ENCODE data around the gene TRAF2.

Gene TRAF2

DNA sequence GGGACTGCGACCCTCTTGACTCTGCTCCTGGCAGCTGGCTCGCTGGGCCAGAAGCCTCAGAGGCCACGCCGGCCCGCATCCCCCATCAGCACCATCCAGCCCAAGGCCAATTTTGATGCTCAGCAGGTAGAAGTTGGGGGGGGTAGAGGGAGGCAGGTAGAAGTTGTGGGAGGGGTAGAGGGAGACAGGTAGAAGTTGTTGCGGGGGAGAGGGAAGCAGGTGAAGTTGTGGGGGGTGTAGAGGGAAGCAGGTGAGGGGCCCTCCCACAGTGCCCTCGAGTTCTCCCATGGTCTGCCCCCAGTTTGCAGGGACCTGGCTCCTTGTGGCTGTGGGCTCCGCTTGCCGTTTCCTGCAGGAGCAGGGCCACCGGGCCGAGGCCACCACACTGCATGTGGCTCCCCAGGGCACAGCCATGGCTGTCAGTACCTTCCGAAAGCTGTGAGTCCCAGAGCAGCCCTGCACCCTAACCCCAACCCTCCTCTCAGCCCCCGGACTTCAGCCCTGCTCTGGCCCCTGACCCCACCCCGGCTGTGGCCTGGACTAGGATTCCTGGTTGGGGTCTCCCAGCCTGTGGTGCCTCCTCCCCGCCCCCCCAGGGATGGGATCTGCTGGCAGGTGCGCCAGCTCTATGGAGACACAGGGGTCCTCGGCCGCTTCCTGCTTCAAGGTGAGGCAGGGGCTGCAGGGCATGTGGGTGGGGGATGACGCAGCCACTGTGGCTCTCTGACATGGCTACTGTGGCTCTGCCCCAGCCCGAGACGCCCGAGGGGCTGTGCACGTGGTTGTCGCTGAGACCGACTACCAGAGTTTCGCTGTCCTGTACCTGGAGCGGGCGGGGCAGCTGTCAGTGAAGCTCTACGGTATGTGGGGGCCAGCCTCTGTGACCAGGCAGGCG is 59.3 kb downstream of the TRAF2 start:
- H3K4me3 ChIP-seq (ENCODE audit: low read length), result no peak overlapping the region
- TF ChIP-seq ZNF274 (IDR thresholded peaks at IDR 0.05; ENCODE audit: low read depth, low read length), result no peak

DNA sequence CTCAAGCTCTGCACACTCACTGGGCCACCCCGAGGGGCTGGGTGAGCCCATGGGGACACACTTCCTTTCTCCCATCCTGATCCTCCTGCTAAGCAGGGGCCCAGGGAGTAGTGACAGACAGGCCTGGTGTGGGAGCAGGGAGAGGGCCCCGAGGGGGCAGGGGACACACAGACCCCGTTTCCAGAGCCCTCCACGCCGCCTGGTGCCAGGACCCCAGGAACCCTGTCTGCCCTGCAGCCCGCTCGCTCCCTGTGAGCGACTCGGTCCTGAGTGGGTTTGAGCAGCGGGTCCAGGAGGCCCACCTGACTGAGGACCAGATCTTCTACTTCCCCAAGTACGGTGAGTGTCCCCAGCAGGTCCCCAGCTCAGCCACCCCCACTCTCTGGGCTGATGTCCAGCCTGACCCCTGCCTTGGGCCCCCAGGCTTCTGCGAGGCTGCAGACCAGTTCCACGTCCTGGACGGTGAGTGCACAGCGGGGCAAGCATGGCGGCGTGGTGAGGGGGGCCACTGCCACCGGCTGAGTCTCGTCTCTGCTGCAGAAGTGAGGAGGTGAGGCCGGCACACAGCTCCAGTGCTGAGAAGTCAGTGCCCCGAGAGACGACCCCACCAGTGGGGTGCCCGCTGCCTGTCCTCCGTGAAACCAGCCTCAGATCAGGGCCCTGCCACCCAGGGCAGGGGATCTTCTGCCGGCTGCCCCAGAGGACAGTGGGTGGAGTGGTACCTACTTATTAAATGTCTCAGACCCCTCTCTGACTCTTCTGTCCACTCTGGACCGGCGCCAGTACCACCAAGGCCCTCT is 60.1 kb downstream of the TRAF2 start:
- no peak overlapping the region for H3K4me3 ChIP-seq (ENCODE audit: low read length)
- no peak for TF ChIP-seq ZNF274 (IDR thresholded peaks at IDR 0.05; ENCODE audit: low read depth, low read length)

DNA sequence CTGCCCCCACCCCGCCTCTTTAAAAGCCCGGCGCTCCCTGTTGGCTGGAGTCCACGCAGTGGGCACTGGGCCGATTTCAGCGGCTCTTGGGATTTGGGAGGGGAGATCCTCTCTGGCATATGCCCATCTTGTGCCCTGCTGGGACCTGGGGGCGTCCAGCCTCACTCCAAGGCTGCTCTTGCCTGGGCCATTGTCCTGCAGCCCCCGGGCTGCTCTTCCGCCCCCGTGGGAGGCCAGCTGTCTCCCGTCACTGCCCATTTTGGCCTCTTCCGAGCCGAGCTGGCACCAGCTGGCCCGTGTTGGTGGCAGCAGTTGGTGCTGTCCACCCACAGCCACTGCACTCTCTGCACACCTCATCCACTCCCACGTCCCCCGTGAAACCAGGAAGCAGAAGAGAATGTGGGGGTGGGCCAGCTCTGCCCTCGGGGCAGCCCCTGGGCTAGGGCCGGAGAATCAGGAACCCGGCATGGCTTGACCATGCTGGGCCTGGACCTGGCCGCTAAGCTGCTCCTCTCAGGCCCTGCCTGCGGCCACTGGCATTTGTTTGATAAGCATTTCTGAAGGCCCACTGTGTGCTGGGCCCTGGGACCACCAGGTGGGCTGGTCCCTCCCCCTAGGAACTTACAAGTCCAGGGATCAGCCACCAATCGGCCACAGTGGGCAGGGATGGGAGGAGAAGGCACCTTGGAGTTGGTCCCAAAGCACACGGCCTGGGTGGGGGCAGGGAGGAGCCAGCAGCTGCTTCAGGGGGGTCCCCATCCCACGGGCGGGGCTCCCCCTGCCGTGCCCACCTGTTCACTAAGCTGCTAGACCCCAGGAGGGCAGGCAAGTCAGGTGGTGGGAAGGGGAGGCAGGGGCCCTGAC is 60.9 kb downstream of the TRAF2 start:
- no peak overlapping the region for H3K4me3 ChIP-seq (ENCODE audit: low read length)
- TF ChIP-seq ZNF274 (IDR thresholded peaks at IDR 0.05; ENCODE audit: low read depth, low read length), result no peak

DNA sequence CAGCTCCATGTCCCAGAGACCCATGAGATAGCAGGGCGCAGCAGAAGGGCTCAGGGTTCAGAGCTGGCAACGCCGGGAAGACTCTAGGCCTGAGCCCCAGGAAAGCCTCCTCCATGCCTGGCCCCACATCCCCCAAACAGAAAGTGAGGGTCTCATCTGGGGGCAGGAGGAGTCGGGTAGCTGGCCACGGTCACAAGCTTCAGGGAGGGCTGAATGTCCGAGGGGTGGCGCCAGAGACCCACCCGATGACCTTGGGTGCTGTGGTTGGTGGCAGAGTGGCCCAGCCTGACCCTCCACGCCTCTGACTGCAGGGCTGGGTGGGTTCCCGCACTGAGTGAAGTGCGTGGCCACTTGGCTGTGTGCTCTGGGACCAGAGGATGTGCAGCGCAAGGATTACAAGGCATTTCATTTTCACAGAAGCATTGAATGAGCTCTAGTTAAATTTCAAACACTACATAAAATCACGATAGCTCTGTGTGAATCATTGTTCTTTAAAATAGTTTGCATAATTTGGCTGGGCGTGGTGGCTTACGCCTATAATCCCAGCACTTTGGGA is 61.7 kb downstream of the TRAF2 start:
- no peak for TF ChIP-seq ZNF274 (IDR thresholded peaks at IDR 0.05; ENCODE audit: low read depth, low read length)
- no peak overlapping the region for H3K4me3 ChIP-seq (ENCODE audit: low read length)

DNA sequence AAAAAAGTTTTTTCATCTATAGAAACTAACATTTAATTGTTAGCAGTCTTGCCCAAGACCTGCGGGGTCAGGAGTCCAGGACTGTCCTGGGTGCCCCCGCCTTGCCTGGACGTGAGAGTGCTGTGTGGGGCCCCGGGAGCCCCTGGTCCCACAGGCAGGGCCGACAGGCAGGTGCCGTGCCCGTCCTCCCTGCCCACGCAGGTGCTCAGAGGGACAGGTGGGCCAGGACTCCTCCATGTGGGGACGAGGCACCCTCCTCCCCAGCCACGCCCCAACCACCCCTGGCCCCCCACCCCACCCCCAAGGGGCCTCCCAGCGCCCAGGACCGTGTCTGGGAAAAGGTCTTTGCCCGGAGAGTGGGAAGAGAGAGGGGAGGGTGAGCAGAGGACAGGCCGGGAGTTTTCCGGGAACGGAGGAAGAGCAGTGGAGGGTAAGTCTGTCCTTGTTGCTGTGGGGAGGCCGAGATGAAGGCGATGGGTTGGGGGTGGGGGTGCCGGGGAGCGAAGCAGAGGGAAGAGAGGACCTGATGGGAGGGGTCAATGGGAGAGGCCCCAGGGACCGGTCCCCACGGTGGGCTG is 63.0 kb downstream of the TRAF2 start:
- no peak for TF ChIP-seq ZNF274 (IDR thresholded peaks at IDR 0.05; ENCODE audit: low read depth, low read length)
- H3K4me3 ChIP-seq (ENCODE audit: low read length), result peak overlapping the region; percentile 45; the same call in 1 of the 2 replicates

DNA sequence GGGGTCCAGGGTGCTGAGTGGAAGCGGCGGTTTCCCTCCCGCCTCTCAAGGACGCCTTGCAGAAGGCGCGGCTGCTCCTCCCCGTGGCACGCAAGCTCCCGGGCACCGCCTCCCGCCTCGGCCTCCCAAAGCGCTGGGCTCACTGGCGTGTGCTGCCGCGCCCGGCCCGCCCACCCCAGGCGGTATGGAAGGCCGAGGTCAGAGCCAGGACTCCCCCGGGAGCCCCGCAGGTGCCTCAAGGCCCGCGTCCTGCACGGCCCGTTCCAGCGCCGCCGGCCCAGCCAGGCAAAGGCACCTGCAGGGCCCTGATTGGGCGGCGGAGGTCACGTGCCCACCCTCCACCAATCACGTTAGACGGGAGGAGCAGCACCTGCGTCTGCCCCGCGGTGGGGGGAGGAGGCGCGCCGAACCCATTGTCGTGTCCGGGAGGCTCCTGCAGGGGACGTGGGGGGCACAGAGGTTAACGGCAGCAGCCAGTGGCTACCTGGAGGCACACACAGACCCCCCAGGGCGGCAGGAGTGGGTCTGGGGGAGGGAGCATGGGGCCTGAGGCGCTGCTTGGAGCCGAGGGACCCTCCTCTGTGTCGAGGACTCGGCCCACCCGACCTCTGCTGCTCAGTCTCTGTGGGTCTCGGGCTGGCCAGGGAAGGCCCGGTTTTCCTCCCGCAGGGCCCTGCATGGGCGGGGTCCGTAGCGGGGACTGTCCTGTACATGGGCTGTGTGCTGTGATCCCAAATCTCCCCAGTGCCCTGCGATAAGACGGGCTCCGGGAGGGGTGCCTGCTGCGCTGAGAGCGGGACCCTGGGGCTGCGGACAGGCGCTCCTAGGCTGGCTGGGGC is 63.7 kb downstream of the TRAF2 start:
- TF ChIP-seq ZNF274 (IDR thresholded peaks at IDR 0.05; ENCODE audit: low read depth, low read length), result no peak
- peak overlapping the region; percentile 45; the same call in 1 of the 2 replicates for H3K4me3 ChIP-seq (ENCODE audit: low read length)

DNA sequence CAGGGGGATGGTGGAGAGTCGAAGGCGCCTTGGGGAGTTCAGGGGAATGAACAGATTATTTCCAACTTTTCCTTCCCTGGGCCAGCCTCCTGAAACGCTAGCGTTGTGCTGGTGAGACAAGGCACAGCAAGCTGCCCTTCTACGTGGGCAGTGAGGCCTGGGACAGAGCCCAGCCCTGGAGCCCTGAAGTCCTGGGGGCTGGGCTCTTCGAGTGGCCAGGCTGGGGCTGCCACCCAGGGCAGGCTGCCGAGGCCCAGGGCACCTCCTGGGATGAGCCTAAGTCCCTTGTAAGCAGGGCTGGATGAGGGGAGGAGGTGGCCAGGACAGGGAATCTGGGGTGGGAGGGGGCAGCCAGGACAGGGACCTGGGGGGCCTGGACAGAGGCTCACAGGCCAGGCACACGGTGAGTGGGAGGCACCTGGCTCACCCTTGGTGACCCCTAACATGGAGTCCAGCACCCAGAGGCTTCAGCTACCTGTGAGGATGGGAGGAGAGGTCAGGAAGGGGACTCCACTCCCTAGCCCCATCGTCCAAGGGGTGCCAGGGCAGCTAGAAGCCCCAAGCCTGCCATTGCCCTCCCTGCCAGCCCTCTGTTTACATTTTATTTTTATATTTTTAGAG is 64.5 kb downstream of the TRAF2 start:
- H3K4me3 ChIP-seq (ENCODE audit: low read length), result peak overlapping the region; percentile 45; the same call in 1 of the 2 replicates
- TF ChIP-seq ZNF274 (IDR thresholded peaks at IDR 0.05; ENCODE audit: low read depth, low read length), result no peak

DNA sequence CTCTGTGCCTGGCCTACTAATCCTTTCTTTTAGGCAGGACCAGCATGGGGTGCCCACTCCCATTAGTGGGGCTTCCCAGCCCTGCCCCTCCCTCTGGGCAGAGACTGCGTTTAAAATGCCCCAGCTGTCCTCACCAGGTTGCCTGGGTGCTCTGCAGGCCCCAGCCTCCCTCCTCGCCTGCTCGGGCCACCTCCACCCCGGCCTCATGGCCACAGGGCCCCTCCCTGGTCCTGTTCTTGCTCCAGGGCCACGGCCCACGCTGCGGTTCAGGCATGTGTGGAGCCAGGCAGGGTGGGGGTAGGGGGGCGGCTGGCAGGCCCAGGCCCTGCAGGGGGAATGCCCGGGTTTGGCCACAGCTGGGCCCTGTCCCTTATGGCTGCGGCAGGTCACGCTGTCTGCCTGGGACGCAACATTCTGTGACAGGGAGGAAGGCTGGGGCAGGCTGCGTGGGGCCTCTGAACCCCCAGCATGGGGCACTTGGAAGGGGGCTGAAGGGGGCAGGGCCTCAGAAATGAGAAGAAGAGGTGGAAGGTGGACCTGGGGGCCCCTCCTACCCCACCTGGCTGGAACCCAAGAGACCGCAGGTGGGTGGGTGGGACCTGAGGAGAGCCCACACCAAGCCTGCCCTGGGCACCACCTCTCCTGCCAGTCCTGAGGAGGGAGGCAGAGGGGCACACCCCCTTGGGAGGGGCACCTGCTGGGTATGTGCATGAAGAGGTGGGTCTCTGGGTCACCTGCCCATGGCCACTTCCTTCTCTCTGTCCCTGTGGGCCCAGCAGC is 65.4 kb downstream of the TRAF2 start, which contains the start of gene LCN12:
TSS of gene LCN12 (plus strand) at position 733 of the 780 bp plus-strand sequence. CDS start 55 bp downstream, outside the sequence.
- no peak for TF ChIP-seq ZNF274 (IDR thresholded peaks at IDR 0.05; ENCODE audit: low read depth, low read length)
- H3K4me3 ChIP-seq (ENCODE audit: low read length), result no peak within 1 kb of the TSS

DNA sequence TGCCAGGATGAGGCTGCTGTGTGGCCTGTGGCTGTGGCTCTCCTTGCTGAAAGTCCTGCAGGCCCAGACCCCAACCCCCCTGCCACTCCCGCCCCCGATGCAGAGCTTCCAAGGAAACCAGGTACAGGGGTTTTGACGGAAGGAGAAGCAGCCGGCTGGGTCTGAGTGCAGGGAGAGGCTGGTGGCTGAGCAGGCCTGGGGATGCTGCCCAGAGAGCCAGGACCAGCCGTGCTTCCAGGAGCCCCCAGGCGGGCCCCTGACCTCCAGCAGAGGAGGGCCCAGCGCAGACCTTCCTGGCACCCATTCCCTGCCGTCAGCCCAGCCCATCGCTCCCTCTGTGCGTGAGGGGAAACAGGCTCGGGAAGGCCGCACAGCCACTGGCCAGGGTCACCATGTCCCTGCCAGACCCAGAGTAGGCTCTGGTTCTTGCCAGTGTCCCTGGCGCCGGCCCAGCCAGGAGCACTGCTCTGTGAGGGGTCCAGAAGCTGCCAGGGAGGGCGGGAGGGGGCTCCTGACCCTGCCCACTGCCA is 66.1 kb downstream of the TRAF2 start:
- no peak overlapping the region for H3K4me3 ChIP-seq (ENCODE audit: low read length)
- TF ChIP-seq ZNF274 (IDR thresholded peaks at IDR 0.05; ENCODE audit: low read depth, low read length), result no peak

DNA sequence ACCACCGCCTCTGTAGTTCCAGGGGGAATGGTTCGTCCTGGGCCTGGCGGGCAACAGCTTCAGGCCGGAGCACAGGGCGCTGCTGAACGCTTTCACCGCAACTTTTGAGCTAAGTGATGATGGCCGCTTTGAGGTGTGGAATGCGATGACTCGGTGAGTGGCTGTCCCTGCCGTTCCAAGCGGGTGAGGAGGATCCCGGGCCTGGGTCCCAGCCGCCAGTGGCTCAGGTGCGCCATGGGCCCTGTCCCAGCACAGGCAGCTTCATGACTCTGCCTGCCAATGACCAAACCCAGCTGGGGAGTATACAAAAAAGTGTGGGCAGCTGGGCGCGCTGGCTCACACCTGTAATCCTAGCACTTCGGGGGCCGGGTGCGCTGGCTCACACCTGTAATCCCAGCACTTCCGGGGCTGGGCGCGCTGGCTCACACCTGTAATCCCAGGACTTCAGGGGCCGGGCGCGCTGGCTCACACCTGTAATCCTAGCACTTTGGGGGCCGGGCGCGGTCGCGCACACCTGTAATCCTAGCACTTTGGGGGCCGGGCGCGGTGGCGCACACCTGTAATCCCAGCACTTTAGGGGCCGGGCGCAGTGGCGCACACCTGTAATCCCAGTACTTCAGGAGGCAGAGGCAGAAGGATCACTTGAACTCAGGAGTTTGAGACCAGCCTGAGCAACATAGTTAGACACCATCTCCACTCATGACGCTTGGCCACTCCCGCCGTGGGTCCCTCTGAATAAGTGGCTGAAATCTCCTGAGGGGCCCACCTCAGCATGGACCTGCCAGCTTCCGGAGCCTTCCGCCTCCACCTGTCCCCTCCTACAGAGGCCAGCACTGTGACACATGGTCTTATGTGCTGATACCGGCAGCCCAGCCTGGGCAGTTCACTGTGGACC is 66.8 kb downstream of the TRAF2 start:
- TF ChIP-seq ZNF274 (IDR thresholded peaks at IDR 0.05; ENCODE audit: low read depth, low read length), result no peak
- H3K4me3 ChIP-seq (ENCODE audit: low read length), result no peak overlapping the region

All from GM08714 (cell line).